K562 (cell line): Measurements from ENCODE around the gene EHBP1L1. TPM values are rescaled to one million over a fixed set of nuclear protein-coding genes. Genes with fewer than 3 reads are reported as not detected.

Source experiments
- ARID1B ChIP-seq: fragments of 450-650 bp; IDR thresholded peaks from 2 replicates; pipeline ENCODE4 v1.6.1; 2016; ENCODE audit warnings: antibody characterized with exemption, mild to moderate bottlenecking, inconsistent platforms
- GABPA ChIP-seq: fragments of 200-800 bp; sonication (Bioruptor generic); conservative IDR thresholded peaks from 2 replicates; pipeline ENCODE4 v1.6.1; 2016; ENCODE audit warnings: low read depth, missing genetic modification characterization, missing compliant biosample characterization
- NEUROD1 ChIP-seq: fragments of 150-350 bp; IDR thresholded peaks from 2 replicates; pipeline ENCODE4 v1.6.1; 2014; ENCODE audit warnings: borderline replicate concordance, low read length, low read depth; ENCODE audit not compliant: partially characterized antibody
- OTX1 ChIP-seq: fragments of 450-650 bp; formaldehyde crosslinking; IDR thresholded peaks from 2 replicates; pipeline ENCODE4 v1.4.0; 2022; ENCODE audit warnings: mild to moderate bottlenecking
- POLR2G ChIP-seq: fragments of 200-400 bp; formaldehyde crosslinking; IDR thresholded peaks from 2 replicates; pipeline ENCODE4 v1.6.1; 2017; ENCODE audit warnings: low read depth, mild to moderate bottlenecking, antibody characterized with exemption, low read length, moderate library complexity
- PRDM10 ChIP-seq: fragments of 450-650 bp; IDR thresholded peaks from 2 replicates; pipeline ENCODE4 v1.6.1; 2018; ENCODE audit not compliant: partially characterized antibody
- TCF15 ChIP-seq: fragments of 250-450 bp; sonication (Bioruptor Pico); IDR thresholded peaks from 2 replicates; pipeline ENCODE4 v1.8.0; 2022; ENCODE audit warnings: moderate library complexity, mild to moderate bottlenecking, inconsistent platforms
- ZBTB2 ChIP-seq: fragments of 450-650 bp; IDR thresholded peaks from 2 replicates; pipeline ENCODE4 v1.6.1; 2016; ENCODE audit warnings: antibody characterized with exemption
- ZNF282 ChIP-seq: sonication (generic); formaldehyde crosslinking; IDR thresholded peaks from 2 replicates; pipeline ENCODE4 v1.8.1; 2023; ENCODE audit warnings: missing genetic modification reagents
- ZNF507 ChIP-seq: conservative IDR thresholded peaks from 2 replicates; pipeline ENCODE4 v1.6.1; 2017; ENCODE audit warnings: missing genetic modification characterization, missing compliant biosample characterization
- polyA plus RNA-seq, 8 experiments: library from polyadenylated mRNA; depleted of rRNA in 4 of 8; stranded (reverse) in 5 of 8; unstranded in 3 of 8; fragments of >200 nt; fragmentation: Nextera tagmentation in 2 of 8; fragmentation: Illumina TruSeq in 1 of 8; extraction: Ambion mirVana in 2 of 8; extraction: Trizol in 1 of 8; gene quantifications; 2 replicates each; pipeline versions ENCODE4 v1.2.1 to v1.2.3, GENCODE V29; 2011 to 2014; ENCODE audit warnings: inconsistent platforms in 1 of 8, missing spikeins in 1 of 8
- total RNA-seq, 7 experiments: library from RNA; depleted of rRNA in 6 of 7; stranded (reverse); fragments of >200 nt in 6 of 7; fragmentation: Illumina TruSeq in 2 of 7; extraction: Trizol in 2 of 7; gene quantifications; 2 replicates each; pipeline versions ENCODE4 v1.2.1 to v1.2.3, GENCODE V29; 2011 to 2021; ENCODE audit warnings: low replicate concordance in 1 of 7

Gene EHBP1L1
- total and polyA plus RNA-seq, 9 of the 15 experiments (the other 6 are each of a cell fraction or from before 2014, with no cell fraction given): 0.03 to 87.1 (median 26.3) TPM

GRCh38 chr11:65636108-65637031 lies 60.5 kb downstream of the EHBP1L1 start (continued):
- TF ChIP-seq PRDM10 (peak; percentile 27), OTX1 (CRISPR knock-in tag) (no peak), GABPA (tag) (no peak), TCF15 (CRISPR knock-in tag) (no peak), ARID1B (peak; percentile 95), ZBTB2 (peak; percentile 86; the same call in 1 of the 2 replicates), NEUROD1 (no peak), POLR2G (no peak), ZNF282 (CRISPR knock-in tag) (no peak), ZNF507 (tag) (no peak)
